GM19193 (cell line): Measurements from ENCODE around the gene BCKDK.

ENCODE experiments used
- POLR2A ChIP-seq: IDR thresholded peaks from 4 replicates; pipeline ENCODE4 v1.6.1; 2011; ENCODE audit not compliant: insufficient read depth, insufficient read length; ENCODE audit errors: extremely low read depth

BCKDK gene

GRCh38 chr16:31149894-31150890 is 42.0 kb downstream of the BCKDK start, which contains the start of gene PRSS36:
Gene PRSS36, minus strand, starts transcription at chr16:31150066. Its CDS starts 31 bp downstream, at chr16:31150035.
- TF ChIP-seq POLR2A = no peak

- TF ChIP-seq POLR2A = no peak
Observed at GRCh38 chr16:31157136-31157535, 49.0 kb downstream of the BCKDK start.
